PFSK-1 (cell line): ENCODE results near the gene ANAPC16.

Experiments used
- FOXP2 ChIP-seq: optimal IDR thresholded peaks from 2 replicates; pipeline ENCODE3; 2011; ENCODE audit warnings: borderline replicate concordance, control low read depth, inconsistent platforms; ENCODE audit not compliant: insufficient read depth; ENCODE audit errors: extremely low read length, extremely low read depth
- POLR2AphosphoS5 ChIP-seq: IDR thresholded peaks from 2 replicates; pipeline ENCODE4 v1.6.1; 2012; ENCODE audit warnings: low read depth, mild to moderate bottlenecking, control low read depth, low read length, moderate library complexity
- SIN3A ChIP-seq: IDR thresholded peaks from 2 replicates; pipeline ENCODE4 v1.6.1; 2012; ENCODE audit warnings: mild to moderate bottlenecking, low read length, moderate library complexity, borderline replicate concordance; ENCODE audit not compliant: insufficient read depth
- TAF1 ChIP-seq: IDR thresholded peaks from 2 replicates; pipeline ENCODE4 v1.6.1; 2012; ENCODE audit warnings: low read length, control low read depth, borderline replicate concordance; ENCODE audit not compliant: insufficient read depth
- TF ChIP-seq, protein P1 (sequence below), 2 experiments: IDR thresholded peaks; 2 replicates each; pipeline versions ENCODE4 v1.6.1 to v1.8.0; 2011 to 2012; ENCODE audit warnings: low read depth in 2 of 2, low read length in 2 of 2, control low read depth in 1 of 2, inconsistent platforms in 1 of 2, mild to moderate bottlenecking in 1 of 2, moderate library complexity in 1 of 2; ENCODE audit not compliant: insufficient read depth in 1 of 2

DNA sequence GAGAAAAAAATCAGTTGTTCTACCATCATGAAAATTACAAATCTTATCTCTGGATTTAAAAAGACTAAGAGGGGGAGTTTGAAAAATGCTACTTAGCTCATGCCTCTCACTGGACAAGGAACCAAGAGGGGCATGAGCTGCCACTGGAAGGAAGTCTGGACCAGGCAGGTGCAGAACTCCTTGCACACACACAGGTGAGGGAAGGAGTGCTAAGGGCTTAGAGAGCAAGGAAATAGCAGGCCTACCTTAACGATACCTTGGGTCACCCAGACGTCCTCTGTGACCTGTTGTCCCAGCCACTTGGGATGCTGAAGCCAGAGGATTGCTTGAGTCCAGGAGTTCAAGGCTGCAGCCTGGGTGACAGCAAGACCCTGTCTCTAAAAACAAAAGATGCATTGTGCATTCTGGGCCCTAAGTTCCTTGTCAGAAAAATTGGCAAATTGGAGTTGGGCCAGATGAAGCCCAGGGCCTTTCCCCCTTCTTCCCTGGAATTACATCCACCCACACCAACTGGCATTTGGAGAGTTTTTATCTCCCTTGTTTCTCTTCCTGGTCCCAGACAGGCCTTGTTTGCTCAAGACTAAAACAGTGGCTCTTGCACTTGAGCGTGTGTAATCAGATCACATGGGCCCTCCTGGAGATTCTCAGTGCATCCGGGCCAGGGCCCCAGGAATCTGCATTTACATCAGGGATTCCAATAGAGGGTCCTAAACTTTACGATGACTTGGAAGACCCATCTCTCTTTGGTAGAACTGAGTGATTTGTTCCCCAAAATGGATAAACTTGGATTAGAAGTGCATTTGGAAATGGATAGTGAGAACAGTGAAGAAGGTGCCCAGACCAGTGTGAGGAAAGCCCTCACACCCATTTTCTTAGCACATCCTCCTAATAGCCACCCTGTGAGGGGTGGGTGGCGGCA lies 60.9 kb downstream of the ANAPC16 start:
- no peak for TF ChIP-seq FOXP2
- TF ChIP-seq TAF1 = no peak
- TF ChIP-seq POLR2AphosphoS5 = peak; percentile 90
- TF ChIP-seq, protein P1, sequence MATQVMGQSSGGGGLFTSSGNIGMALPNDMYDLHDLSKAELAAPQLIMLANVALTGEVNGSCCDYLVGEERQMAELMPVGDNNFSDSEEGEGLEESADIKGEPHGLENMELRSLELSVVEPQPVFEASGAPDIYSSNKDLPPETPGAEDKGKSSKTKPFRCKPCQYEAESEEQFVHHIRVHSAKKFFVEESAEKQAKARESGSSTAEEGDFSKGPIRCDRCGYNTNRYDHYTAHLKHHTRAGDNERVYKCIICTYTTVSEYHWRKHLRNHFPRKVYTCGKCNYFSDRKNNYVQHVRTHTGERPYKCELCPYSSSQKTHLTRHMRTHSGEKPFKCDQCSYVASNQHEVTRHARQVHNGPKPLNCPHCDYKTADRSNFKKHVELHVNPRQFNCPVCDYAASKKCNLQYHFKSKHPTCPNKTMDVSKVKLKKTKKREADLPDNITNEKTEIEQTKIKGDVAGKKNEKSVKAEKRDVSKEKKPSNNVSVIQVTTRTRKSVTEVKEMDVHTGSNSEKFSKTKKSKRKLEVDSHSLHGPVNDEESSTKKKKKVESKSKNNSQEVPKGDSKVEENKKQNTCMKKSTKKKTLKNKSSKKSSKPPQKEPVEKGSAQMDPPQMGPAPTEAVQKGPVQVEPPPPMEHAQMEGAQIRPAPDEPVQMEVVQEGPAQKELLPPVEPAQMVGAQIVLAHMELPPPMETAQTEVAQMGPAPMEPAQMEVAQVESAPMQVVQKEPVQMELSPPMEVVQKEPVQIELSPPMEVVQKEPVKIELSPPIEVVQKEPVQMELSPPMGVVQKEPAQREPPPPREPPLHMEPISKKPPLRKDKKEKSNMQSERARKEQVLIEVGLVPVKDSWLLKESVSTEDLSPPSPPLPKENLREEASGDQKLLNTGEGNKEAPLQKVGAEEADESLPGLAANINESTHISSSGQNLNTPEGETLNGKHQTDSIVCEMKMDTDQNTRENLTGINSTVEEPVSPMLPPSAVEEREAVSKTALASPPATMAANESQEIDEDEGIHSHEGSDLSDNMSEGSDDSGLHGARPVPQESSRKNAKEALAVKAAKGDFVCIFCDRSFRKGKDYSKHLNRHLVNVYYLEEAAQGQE (IDR thresholded peaks at IDR 0.05; ENCODE audit: insufficient read depth in 1 of 2, low read depth in 2 of 2, low read length in 2 of 2) = no peak
- TF ChIP-seq SIN3A = no peak
